ENCODE measurements around the gene VEGFD.
"Not testable (repeated sequence)": the region's sequence is repeated elsewhere in the genome, so short reads cannot be mapped to it uniquely, and the experiment has no call there.

Gene VEGFD

GRCh38 chrX:15310117-15310516 is 74.1 kb downstream of the VEGFD start:
- TF ChIP-seq, protein P1, sequence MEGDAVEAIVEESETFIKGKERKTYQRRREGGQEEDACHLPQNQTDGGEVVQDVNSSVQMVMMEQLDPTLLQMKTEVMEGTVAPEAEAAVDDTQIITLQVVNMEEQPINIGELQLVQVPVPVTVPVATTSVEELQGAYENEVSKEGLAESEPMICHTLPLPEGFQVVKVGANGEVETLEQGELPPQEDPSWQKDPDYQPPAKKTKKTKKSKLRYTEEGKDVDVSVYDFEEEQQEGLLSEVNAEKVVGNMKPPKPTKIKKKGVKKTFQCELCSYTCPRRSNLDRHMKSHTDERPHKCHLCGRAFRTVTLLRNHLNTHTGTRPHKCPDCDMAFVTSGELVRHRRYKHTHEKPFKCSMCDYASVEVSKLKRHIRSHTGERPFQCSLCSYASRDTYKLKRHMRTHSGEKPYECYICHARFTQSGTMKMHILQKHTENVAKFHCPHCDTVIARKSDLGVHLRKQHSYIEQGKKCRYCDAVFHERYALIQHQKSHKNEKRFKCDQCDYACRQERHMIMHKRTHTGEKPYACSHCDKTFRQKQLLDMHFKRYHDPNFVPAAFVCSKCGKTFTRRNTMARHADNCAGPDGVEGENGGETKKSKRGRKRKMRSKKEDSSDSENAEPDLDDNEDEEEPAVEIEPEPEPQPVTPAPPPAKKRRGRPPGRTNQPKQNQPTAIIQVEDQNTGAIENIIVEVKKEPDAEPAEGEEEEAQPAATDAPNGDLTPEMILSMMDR (IDR thresholded peaks at IDR 0.05; ENCODE audit: poor library complexity, severe bottlenecking), result no peak
- Histone ChIP-seq H3K9me3 (ENCODE audit: severe bottlenecking) (no peaks in the 10 kb centered on the region), H3K4me1 (ENCODE audit: insufficient read depth, poor library complexity, severe bottlenecking) (no peaks in the 10 kb centered on the region), H3K36me3 (ENCODE audit: low read depth) (no peaks in the 10 kb centered on the region), H3K27ac (ENCODE audit: poor library complexity, severe bottlenecking) (no peak overlapping the region), H3K27me3 (ENCODE audit: insufficient read depth, poor library complexity, severe bottlenecking) (no peaks in the 10 kb centered on the region), H3K4me3 (ENCODE audit: severe bottlenecking) (no peak overlapping the region)
- DNase-seq (ENCODE audit: low spot score) (no peak), ATAC-seq (ENCODE audit: low read depth) (no peak)

- H3K27me3 ChIP-seq (ENCODE audit: insufficient read depth, poor library complexity, severe bottlenecking); ATAC-seq (ENCODE audit: low read depth): not testable (repeated sequence)
Observed at GRCh38 chrX:15305899-15306298, 78.3 kb downstream of the VEGFD start.

GRCh38 chrX:15301924-15302323 is 82.3 kb downstream of the VEGFD start:
- H3K4me1 ChIP-seq (ENCODE audit: insufficient read depth, poor library complexity, severe bottlenecking), result no peaks in the 10 kb centered on the region
- no peak for DNase-seq (ENCODE audit: low spot score)
- no peaks in the 10 kb centered on the region for H3K27me3 ChIP-seq (ENCODE audit: insufficient read depth, poor library complexity, severe bottlenecking)
- no peak overlapping the region for H3K4me3 ChIP-seq (ENCODE audit: severe bottlenecking)
- no peaks in the 10 kb centered on the region for H3K9me3 ChIP-seq (ENCODE audit: severe bottlenecking)
- no peaks in the 10 kb centered on the region for H3K36me3 ChIP-seq (ENCODE audit: low read depth)
- ATAC-seq (ENCODE audit: low read depth), result no peak
- no peak overlapping the region for H3K27ac ChIP-seq (ENCODE audit: poor library complexity, severe bottlenecking)
- TF ChIP-seq, protein P1 (IDR thresholded peaks at IDR 0.05; ENCODE audit: poor library complexity, severe bottlenecking), result no peak

More at GRCh38 chrX:15305899-15306298, 78.3 kb downstream of the VEGFD start:
- DNase-seq (ENCODE audit: low spot score); H3K36me3 ChIP-seq (ENCODE audit: low read depth); H3K4me1 ChIP-seq (ENCODE audit: insufficient read depth, poor library complexity, severe bottlenecking); H3K27ac ChIP-seq (ENCODE audit: poor library complexity, severe bottlenecking); H3K9me3 ChIP-seq (ENCODE audit: severe bottlenecking); H3K4me3 ChIP-seq (ENCODE audit: severe bottlenecking): not testable (repeated sequence)

DNA sequence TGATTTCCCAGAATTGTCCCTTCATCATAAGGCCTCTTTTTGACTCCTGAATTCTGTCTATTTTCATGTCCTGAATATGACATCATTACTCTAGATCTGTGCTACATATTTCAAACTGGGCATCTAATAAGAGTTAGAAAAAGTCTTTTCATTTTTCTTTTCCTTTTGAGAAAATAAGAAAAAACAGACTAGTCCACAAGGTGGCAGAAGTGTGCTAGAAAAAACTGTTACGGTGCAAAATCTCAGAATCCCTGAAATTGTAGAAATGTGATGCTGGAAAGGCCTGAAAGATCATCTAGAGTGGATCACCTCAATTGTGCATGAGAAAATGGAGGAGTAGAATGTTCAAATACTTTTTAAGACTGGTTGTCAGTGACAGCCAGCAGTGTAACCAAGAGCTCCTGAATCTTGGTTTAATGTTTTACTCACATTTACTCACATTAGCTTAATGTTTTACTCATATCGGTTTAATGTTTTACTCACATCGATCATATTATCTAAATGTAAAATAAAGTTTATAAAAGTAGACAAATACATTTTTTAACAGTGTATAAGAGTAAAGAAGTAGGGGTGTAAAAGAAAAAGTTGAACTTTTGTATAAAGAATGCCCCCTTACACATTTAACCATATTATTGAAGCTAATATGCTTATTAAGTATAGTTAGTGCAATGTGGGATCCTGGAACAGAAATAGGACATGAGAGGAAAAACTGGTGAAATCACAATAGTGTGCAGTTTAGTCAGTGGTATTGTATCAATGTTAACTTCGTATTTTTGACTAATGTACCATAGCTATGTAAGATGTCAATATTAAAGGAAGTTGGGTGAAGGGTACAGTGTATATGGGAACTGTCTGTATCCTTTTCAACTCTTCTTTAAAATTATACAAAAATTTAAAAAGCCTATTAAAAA is 84.0 kb downstream of the VEGFD start:
- no peak for ATAC-seq (ENCODE audit: low read depth)

GRCh38 chrX:15298780-15299179 is 85.4 kb downstream of the VEGFD start:
- no peak overlapping the region for H3K27ac ChIP-seq (ENCODE audit: poor library complexity, severe bottlenecking)
- no peaks in the 10 kb centered on the region for H3K27me3 ChIP-seq (ENCODE audit: insufficient read depth, poor library complexity, severe bottlenecking)
- DNase-seq (ENCODE audit: low spot score), result no peak
- no peak for ATAC-seq (ENCODE audit: low read depth)
- H3K9me3 ChIP-seq (ENCODE audit: severe bottlenecking), result no peaks in the 10 kb centered on the region
- H3K4me1 ChIP-seq (ENCODE audit: insufficient read depth, poor library complexity, severe bottlenecking), result no peaks in the 10 kb centered on the region
- TF ChIP-seq, protein P1 (IDR thresholded peaks at IDR 0.05; ENCODE audit: poor library complexity, severe bottlenecking), result no peak
- H3K4me3 ChIP-seq (ENCODE audit: severe bottlenecking), result no peak overlapping the region
- no peaks in the 10 kb centered on the region for H3K36me3 ChIP-seq (ENCODE audit: low read depth)

More for the DNA sequence above, 84.0 kb downstream of the VEGFD start:
- H3K27me3 ChIP-seq (ENCODE audit: insufficient read depth, poor library complexity, severe bottlenecking), result no peaks in the 10 kb centered on the region
- H3K4me3 ChIP-seq (ENCODE audit: severe bottlenecking), result no peak overlapping the region
- no peaks in the 10 kb centered on the region for H3K36me3 ChIP-seq (ENCODE audit: low read depth)
- TF ChIP-seq, protein P1 (IDR thresholded peaks at IDR 0.05; ENCODE audit: poor library complexity, severe bottlenecking), result peak; percentile 57
- DNase-seq (ENCODE audit: low spot score), result no peak
- H3K27ac ChIP-seq (ENCODE audit: poor library complexity, severe bottlenecking), result no peak overlapping the region
- H3K4me1 ChIP-seq (ENCODE audit: insufficient read depth, poor library complexity, severe bottlenecking), result no peaks in the 10 kb centered on the region
- no peaks in the 10 kb centered on the region for H3K9me3 ChIP-seq (ENCODE audit: severe bottlenecking)
